Measurements from ENCODE around the gene VPS8. TPM values are rescaled to one million over a fixed set of nuclear protein-coding genes. Genes with fewer than 3 reads are reported as not detected.

VPS8 gene
- total RNA-seq, 3 donors from 2014 or later = 13.2 to 18.4 (median 17.6) TPM

DNA sequence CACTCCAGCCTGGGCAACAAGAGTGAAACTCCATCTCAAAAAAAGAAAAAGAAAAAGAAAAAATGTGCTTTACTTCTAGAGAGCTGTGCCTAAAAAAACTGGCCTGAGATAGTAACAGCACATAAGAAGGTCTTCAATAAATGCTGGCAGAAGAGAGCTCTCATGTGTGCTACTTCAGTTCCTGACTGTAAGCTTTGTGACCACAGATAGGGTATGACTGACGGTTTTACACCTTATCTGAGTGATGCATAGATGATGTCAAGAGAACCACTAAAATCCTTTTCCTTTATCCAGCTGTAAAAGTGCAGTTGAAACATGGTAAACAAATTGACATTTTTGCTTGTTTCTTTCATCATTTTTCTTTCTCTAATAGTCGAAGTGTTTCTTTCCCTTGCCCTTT, 213.0 kb downstream of the VPS8 start:
- Mint-ChIP-seq H3K36me3 (ENCODE audit: insufficient read depth) (peaks cover 40% of the 10 kb centered on the region), H3K27me3 (ENCODE audit: low read depth) (no peaks in the 10 kb centered on the region), H3K9me3 (no peaks in the 10 kb centered on the region), H3K4me3 (no peak overlapping the region), H3K4me1 (ENCODE audit: low read depth) (no peaks in the 10 kb centered on the region)
- DNase-seq (no peak), ATAC-seq (no peak)

DNA sequence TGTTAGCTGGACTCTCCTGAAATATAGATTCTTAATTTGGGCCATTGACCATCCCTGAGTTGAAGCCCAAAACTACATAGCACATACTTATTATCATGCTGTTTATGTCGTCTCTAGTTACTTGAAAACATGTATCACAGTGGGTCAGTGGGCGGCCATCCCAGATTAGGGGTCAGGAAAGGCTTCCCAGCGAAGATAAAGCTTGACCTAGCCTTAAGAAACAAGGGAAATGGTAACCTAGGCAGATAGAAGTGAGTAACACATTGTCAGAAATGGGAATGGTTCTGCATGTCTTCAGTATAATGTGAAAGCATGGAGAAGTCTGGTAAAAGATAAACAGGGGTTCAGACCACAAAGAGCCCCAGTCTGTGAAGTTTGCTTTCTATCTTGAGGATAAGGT, 216.2 kb downstream of the VPS8 start:
- H3K4me3 Mint-ChIP-seq = no peak overlapping the region
- ATAC-seq (no peak), DNase-seq (no peak)
- no peaks in the 10 kb centered on the region for H3K4me1 Mint-ChIP-seq (ENCODE audit: low read depth)
- H3K9me3 Mint-ChIP-seq = peaks cover 1% of the 10 kb centered on the region
- H3K27me3 Mint-ChIP-seq (ENCODE audit: low read depth) = no peaks in the 10 kb centered on the region
- peaks cover 52% of the 10 kb centered on the region for H3K36me3 Mint-ChIP-seq (ENCODE audit: insufficient read depth)

- ATAC-seq (no peak), DNase-seq (no peak)
- no peaks in the 10 kb centered on the region for H3K4me1 Mint-ChIP-seq (ENCODE audit: low read depth)
- no peak overlapping the region for H3K4me3 Mint-ChIP-seq
- H3K27me3 Mint-ChIP-seq (ENCODE audit: low read depth) = no peaks in the 10 kb centered on the region
- peaks cover 58% of the 10 kb centered on the region for H3K36me3 Mint-ChIP-seq (ENCODE audit: insufficient read depth)
- H3K9me3 Mint-ChIP-seq = peaks cover 7% of the 10 kb centered on the region
Observed at GRCh38 chr3:185029086-185029485, 217.1 kb downstream of the VPS8 start.

DNA sequence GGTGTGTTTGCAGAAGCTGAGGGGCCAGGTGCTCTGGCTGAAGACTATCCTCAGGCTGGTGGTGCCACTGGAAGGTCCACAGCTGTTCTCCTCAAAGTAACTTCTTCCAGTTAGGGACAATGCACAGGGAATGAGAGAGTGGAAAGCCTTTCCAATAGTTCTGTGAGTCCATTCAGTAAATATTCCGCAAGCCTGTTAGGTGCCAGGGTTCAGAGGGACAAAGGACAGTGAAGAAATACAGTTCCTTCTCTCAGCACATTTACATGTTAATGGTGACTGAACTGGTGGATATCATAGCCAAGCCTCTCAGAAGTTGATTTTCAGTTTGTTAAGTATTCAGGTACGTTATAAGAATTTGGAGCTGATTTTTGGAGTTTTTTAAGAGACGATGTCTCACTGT, 218.4 kb downstream of the VPS8 start:
- no peaks in the 10 kb centered on the region for H3K27me3 Mint-ChIP-seq (ENCODE audit: low read depth)
- H3K4me3 Mint-ChIP-seq = no peak overlapping the region
- DNase-seq (no peak), ATAC-seq (no peak)
- H3K4me1 Mint-ChIP-seq (ENCODE audit: low read depth) = no peaks in the 10 kb centered on the region
- H3K36me3 Mint-ChIP-seq (ENCODE audit: insufficient read depth) = peaks cover 59% of the 10 kb centered on the region
- H3K9me3 Mint-ChIP-seq = peaks cover 14% of the 10 kb centered on the region

DNA sequence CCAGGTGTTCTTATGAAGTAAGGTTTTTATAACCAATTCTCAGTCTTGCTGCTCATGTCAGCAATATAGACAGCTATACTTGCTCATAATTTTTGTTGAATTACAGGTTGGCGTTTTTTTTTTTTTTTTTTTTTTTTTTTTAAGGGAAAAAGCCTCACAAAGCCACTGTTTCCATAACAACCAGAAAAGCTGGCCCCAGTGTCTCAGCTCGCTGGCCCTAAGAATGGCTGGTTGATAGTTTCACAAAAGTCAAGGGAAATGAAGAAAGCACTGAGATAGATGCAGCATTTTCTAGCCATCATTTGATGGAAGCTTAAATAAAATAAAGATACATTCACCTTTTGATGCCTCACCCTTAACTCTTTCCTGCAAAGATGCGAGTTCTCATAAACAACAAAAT, 219.0 kb downstream of the VPS8 start:
- DNase-seq (no peak), ATAC-seq (no peak)
- no peak overlapping the region for H3K4me3 Mint-ChIP-seq
- no peaks in the 10 kb centered on the region for H3K27me3 Mint-ChIP-seq (ENCODE audit: low read depth)
- H3K9me3 Mint-ChIP-seq = peaks cover 20% of the 10 kb centered on the region
- H3K4me1 Mint-ChIP-seq (ENCODE audit: low read depth) = no peaks in the 10 kb centered on the region
- peaks cover 59% of the 10 kb centered on the region for H3K36me3 Mint-ChIP-seq (ENCODE audit: insufficient read depth)

DNA sequence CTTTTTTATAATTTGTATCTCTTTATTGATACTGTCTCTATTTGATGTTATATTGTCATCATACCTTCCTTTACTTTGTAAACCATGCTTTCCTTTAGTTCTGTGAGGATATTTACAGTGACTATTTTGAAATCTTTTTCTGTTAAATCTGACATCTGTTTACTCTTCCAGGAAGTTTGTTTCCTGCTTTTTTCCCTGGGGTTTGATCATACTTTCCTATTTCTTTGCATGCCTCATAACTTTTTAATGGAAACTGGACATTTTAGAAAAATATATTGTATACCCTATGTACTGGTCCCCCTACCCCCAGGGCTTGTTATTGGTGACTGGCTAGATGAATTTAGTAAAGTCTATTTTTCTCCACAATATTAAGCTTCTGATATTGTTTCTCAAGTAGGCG, 225.8 kb downstream of the VPS8 start:
- Mint-ChIP-seq H3K4me1 (ENCODE audit: low read depth) (no peaks in the 10 kb centered on the region), H3K27me3 (ENCODE audit: low read depth) (no peaks in the 10 kb centered on the region), H3K9me3 (peaks cover 32% of the 10 kb centered on the region), H3K4me3 (no peak overlapping the region), H3K36me3 (ENCODE audit: insufficient read depth) (peaks cover 64% of the 10 kb centered on the region)
- ATAC-seq = no peak
- DNase-seq = no peak

- H3K4me1 Mint-ChIP-seq (ENCODE audit: low read depth) = no peaks in the 10 kb centered on the region
- peaks cover 52% of the 10 kb centered on the region for H3K36me3 Mint-ChIP-seq (ENCODE audit: insufficient read depth)
- ATAC-seq = no peak
- H3K27me3 Mint-ChIP-seq (ENCODE audit: low read depth) = no peaks in the 10 kb centered on the region
- H3K9me3 Mint-ChIP-seq = peaks cover 17% of the 10 kb centered on the region
- no peak overlapping the region for H3K4me3 Mint-ChIP-seq
- DNase-seq = no peak
Observed at GRCh38 chr3:185040425-185040824, 228.5 kb downstream of the VPS8 start.

- H3K27me3 Mint-ChIP-seq (ENCODE audit: low read depth) = no peaks in the 10 kb centered on the region
- DNase-seq = no peak
- ATAC-seq = no peak
- no peaks in the 10 kb centered on the region for H3K4me1 Mint-ChIP-seq (ENCODE audit: low read depth)
- H3K9me3 Mint-ChIP-seq = peaks cover 9% of the 10 kb centered on the region
- peaks cover 53% of the 10 kb centered on the region for H3K36me3 Mint-ChIP-seq (ENCODE audit: insufficient read depth)
- no peak overlapping the region for H3K4me3 Mint-ChIP-seq
Observed at GRCh38 chr3:185041540-185041939, 229.6 kb downstream of the VPS8 start.

- Mint-ChIP-seq H3K27me3 (ENCODE audit: low read depth) (no peaks in the 10 kb centered on the region), H3K4me3 (no peak overlapping the region), H3K36me3 (ENCODE audit: insufficient read depth) (peaks cover 54% of the 10 kb centered on the region), H3K4me1 (ENCODE audit: low read depth) (no peaks in the 10 kb centered on the region), H3K9me3 (peaks cover 2% of the 10 kb centered on the region)
- ATAC-seq = no peak
- DNase-seq = no peak
Observed at GRCh38 chr3:185042312-185043050, 230.5 kb downstream of the VPS8 start.

GRCh38 chr3:185046164-185046515, 234.2 kb downstream of the VPS8 start:
- Mint-ChIP-seq H3K4me3 (no peak overlapping the region), H3K9me3 (peaks cover 2% of the 10 kb centered on the region), H3K4me1 (ENCODE audit: low read depth) (no peaks in the 10 kb centered on the region), H3K36me3 (ENCODE audit: insufficient read depth) (peaks cover 74% of the 10 kb centered on the region), H3K27me3 (ENCODE audit: low read depth) (no peaks in the 10 kb centered on the region)
- no peak for DNase-seq
- ATAC-seq = no peak

GRCh38 chr3:185046603-185047002, 234.6 kb downstream of the VPS8 start:
- Mint-ChIP-seq H3K4me1 (ENCODE audit: low read depth) (no peaks in the 10 kb centered on the region), H3K36me3 (ENCODE audit: insufficient read depth) (peaks cover 74% of the 10 kb centered on the region)

DNA sequence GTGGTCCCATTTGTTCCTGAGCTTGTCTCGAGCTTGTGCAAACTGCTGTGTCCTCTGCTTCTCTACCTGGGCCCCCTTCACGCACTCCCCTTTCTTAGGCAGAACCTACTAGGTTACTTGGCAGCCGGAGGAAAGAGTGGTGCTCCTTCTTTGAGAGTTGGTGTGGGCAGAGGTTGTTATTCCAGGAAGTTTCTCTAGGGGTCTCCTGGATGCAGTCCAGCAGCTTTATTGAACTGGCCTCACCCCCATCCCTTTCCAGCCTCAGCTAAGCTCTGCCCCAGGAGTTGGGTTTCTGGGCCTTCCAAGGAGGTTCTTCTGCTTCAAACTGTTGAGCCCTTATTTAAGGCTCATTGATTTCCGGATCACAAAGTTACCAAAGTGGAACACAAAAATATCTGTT, 237.7 kb downstream of the VPS8 start:
- Mint-ChIP-seq H3K27me3 (ENCODE audit: low read depth) (no peaks in the 10 kb centered on the region), H3K9me3 (peaks cover 19% of the 10 kb centered on the region), H3K4me3 (no peak overlapping the region), H3K36me3 (ENCODE audit: insufficient read depth) (peaks cover 87% of the 10 kb centered on the region), H3K4me1 (ENCODE audit: low read depth) (no peaks in the 10 kb centered on the region)
- DNase-seq (no peak), ATAC-seq (no peak)

More at GRCh38 chr3:185046603-185047002, 234.6 kb downstream of the VPS8 start:
- H3K4me3 Mint-ChIP-seq = no peak overlapping the region
- peaks cover 4% of the 10 kb centered on the region for H3K9me3 Mint-ChIP-seq
- ATAC-seq = no peak
- H3K27me3 Mint-ChIP-seq (ENCODE audit: low read depth) = no peaks in the 10 kb centered on the region
- no peak for DNase-seq

DNA sequence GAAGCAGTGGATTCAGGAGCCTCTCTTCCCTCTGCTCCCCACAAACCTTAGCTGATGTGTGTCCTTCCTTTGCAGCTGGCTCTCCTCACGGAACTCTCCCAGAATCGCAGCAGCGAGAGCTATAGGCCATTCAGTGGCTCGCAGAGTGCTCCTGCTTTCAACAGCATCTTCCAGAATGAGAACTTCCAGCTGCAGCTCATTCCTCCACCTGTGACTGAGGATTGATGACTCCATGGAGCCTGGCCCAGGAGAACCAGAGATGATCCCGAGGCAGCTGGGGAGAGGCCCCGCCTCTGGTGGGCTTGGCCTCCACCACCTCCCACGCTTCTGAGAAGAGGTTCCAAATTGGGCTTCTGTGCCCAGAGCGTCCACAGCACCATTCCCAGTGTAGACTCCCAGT, 239.8 kb downstream of the VPS8 start:
- peaks cover 80% of the 10 kb centered on the region for H3K36me3 Mint-ChIP-seq (ENCODE audit: insufficient read depth)
- H3K4me3 Mint-ChIP-seq = no peak overlapping the region
- H3K9me3 Mint-ChIP-seq = peaks cover 32% of the 10 kb centered on the region
- H3K27me3 Mint-ChIP-seq (ENCODE audit: low read depth) = no peaks in the 10 kb centered on the region
- no peak for ATAC-seq
- no peak for DNase-seq
- no peaks in the 10 kb centered on the region for H3K4me1 Mint-ChIP-seq (ENCODE audit: low read depth)

GRCh38 chr3:185052631-185053030, 240.7 kb downstream of the VPS8 start:
- no peak for ATAC-seq
- H3K4me1 Mint-ChIP-seq (ENCODE audit: low read depth) = no peaks in the 10 kb centered on the region
- H3K36me3 Mint-ChIP-seq (ENCODE audit: insufficient read depth) = peaks cover 73% of the 10 kb centered on the region
- H3K27me3 Mint-ChIP-seq (ENCODE audit: low read depth) = no peaks in the 10 kb centered on the region
- DNase-seq = no peak
- H3K4me3 Mint-ChIP-seq = no peak overlapping the region
- peaks cover 41% of the 10 kb centered on the region for H3K9me3 Mint-ChIP-seq

- Mint-ChIP-seq H3K4me3 (no peak overlapping the region), H3K36me3 (ENCODE audit: insufficient read depth) (peaks cover 32% of the 10 kb centered on the region), H3K27me3 (ENCODE audit: low read depth) (no peaks in the 10 kb centered on the region), H3K9me3 (peaks cover 67% of the 10 kb centered on the region), H3K4me1 (ENCODE audit: low read depth) (no peaks in the 10 kb centered on the region)
- ATAC-seq (no peak), DNase-seq (no peak)
Observed at GRCh38 chr3:185056908-185057307, 244.9 kb downstream of the VPS8 start.

Data from activated T-cell treated with anti-CD3 and anti-CD28 coated beads, Interleukin-2, amount 50 U/mL, for 4 hours (primary cell).